KOPT-K1 (cell line): ENCODE measurements around the gene MAGEC2.

Source experiments
- H3K27ac ChIP-seq: fragments of 200-600 bp; sonication (generic); 2 replicates; pipeline ENCODE4 v1.5.1; 2016; ENCODE audit warnings: antibody characterized with exemption, mild to moderate bottlenecking, low read depth, low read length; ENCODE audit not compliant: poor library complexity, severe bottlenecking
- H3K36me3 ChIP-seq: fragments of 200-600 bp; sonication (generic); 2 replicates; pipeline ENCODE4 v1.5.1; 2017; ENCODE audit warnings: antibody characterized with exemption, mild to moderate bottlenecking, low read length, moderate library complexity; ENCODE audit not compliant: insufficient read depth
- H3K9me3 ChIP-seq: fragments of 200-600 bp; sonication (generic); 2 replicates; pipeline ENCODE4 v1.5.1; 2017; ENCODE audit warnings: antibody characterized with exemption, low read length, mild to moderate bottlenecking; ENCODE audit not compliant: insufficient read depth, poor library complexity, severe bottlenecking

The MAGEC2 gene, protein sequence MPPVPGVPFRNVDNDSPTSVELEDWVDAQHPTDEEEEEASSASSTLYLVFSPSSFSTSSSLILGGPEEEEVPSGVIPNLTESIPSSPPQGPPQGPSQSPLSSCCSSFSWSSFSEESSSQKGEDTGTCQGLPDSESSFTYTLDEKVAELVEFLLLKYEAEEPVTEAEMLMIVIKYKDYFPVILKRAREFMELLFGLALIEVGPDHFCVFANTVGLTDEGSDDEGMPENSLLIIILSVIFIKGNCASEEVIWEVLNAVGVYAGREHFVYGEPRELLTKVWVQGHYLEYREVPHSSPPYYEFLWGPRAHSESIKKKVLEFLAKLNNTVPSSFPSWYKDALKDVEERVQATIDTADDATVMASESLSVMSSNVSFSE

DNA sequence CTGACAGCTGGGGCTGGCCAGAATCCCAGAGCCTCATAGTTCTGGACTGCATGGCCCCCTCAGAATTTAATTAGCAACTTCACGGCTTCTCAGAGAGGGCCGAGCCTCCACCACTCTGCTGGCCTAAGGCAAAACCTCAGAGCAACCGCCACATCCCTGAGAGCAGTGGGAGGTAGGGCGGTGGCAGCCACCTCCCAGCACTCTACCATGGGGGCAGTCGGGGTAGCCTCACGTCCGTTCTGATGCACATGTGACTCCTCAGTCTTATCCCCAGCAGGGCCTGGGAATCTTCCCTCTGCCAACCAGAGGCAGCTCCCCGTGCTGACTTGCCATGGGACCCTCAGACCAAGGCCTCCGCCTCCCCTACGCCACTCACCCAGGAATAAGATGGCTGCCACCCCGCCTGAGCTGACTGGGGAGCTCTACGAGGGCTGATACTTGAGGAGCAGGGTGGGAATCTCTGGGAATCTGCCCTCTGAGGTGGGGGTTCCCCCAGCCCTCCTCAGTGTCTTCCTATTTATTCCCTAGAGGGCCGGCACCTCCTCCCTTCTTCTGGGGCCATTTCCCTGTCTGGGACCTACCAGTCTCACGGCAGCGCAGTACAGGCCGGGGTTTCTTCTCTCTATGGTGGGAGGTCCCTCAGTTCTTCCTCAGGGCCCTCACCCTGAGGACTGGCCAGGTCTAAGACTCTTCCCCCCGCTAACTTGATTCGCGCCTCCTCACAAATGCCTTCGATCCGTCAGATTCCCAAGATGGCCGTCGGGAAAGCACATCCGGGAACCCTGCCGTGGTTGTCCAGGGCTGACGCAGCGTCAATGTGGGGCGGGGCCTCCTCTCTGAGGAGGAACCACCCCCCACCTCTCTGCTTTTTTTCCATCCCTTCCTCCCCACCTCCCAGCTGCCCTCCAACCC, at the start of gene MAGEC2:
MAGEC2 (minus strand) TSS at position 769 of the 912 bp plus-strand sequence. CDS start 1,303 bp downstream, outside the sequence.
- H3K36me3 ChIP-seq, result no peaks in the 10 kb centered on the region
- H3K27ac ChIP-seq, result no peak within 1 kb of the TSS
- H3K9me3 ChIP-seq, result no peaks in the 10 kb centered on the region

DNA sequence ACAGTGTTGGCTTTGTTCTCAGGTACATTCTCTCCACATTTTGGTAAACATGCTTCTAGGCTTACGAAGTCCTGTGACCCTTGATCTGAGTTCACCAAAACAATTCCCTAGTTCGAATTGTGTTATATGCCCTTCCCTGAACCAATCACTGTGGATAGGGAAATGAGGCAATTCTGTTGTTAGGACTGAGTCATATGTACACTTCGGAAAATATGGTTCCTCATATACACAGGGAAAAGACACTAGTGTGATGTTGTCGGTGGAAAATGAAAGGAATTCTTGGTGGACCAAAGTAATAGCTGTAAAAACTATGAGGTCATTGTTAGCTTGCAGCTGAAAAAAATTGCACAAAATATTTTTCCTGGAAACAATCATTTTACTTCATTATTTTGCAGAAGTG, 46.6 kb upstream of the MAGEC2 start:
- Histone ChIP-seq H3K27ac (no peak overlapping the region), H3K36me3 (no peaks in the 10 kb centered on the region), H3K9me3 (no peaks in the 10 kb centered on the region)

DNA sequence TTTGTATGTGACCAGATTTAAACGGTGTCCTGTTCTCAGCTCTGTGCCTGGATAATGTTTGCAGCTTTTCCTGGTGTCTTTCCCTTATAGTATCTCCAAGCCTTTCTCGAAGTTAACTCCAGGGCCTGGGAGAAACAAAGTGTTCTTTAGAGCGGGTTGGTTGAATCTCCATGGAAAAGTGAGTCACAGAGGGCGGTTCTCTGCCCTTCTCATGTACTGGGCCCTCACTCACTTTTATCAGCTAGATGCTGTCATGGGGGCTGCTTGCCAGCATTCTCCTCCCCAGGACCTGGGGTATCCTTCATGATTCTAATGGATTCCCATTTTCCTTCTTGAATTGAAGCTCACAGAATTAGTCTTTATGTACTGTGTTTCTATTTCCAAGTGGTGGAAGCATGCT, 46.1 kb upstream of the MAGEC2 start:
- Histone ChIP-seq H3K36me3 (no peaks in the 10 kb centered on the region), H3K27ac (no peak overlapping the region), H3K9me3 (no peaks in the 10 kb centered on the region)

DNA sequence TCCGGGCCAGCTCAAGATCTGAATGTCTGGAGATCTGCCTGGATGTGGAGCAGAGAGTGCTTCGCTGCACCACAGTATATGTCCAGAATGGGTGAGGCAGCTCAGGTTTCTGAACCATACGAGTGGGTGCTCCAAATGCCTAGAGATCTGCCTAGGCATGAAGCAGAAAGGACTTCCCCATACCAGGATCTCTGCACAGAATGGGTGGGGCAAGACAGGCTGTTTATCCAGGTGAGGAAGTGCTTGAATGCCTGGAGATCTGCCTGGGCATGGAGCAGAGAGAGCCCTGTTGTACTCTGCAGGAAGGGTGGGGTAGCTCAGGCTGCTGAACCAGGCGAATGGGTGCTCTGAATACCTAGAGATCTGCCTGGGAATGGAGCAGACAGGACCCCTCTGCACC, 45.4 kb upstream of the MAGEC2 start:
- no peaks in the 10 kb centered on the region for H3K9me3 ChIP-seq
- H3K27ac ChIP-seq, result no peak overlapping the region
- no peaks in the 10 kb centered on the region for H3K36me3 ChIP-seq

DNA sequence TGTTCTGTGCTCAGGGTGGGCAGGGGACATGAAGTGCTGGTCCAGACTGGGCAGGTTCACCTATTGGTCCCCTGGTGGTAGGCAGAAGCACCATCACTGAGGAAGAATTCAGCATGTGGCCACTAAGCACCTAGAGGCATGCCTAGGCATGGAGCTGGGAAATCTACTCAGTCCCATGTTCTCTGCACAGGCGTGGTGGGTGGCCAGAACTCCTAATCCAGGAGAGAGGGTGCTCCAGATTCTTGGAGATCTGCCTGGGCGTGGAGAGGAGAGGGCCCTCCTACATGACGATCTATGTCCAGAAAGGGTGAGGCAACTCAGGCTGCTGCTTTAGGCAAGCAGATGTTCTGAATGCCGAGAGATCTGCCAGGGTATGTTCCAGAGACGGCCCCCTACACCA, 44.6 kb upstream of the MAGEC2 start:
- H3K36me3 ChIP-seq, result no peaks in the 10 kb centered on the region
- no peak overlapping the region for H3K27ac ChIP-seq
- H3K9me3 ChIP-seq, result no peaks in the 10 kb centered on the region

DNA sequence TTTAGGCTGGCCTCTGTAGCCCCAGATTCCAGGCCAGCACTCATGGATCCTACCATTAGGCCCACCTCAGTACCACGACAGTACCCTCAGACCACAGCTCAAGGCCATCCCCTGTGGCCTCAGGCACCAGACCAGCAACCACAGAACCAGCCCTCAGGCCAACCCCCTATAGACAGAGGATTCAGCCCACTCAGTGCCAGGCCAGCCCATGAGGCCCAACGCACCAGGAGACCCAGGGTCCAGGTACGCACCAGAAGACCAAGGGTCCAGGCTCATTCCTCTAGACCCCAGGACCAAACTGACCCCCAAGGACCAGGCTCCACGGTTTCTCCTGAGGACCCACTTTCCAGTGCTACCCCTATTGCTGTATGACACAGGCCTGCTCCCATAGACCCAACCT, 39.5 kb upstream of the MAGEC2 start:
- H3K36me3 ChIP-seq, result no peaks in the 10 kb centered on the region
- no peak overlapping the region for H3K27ac ChIP-seq
- no peaks in the 10 kb centered on the region for H3K9me3 ChIP-seq

DNA sequence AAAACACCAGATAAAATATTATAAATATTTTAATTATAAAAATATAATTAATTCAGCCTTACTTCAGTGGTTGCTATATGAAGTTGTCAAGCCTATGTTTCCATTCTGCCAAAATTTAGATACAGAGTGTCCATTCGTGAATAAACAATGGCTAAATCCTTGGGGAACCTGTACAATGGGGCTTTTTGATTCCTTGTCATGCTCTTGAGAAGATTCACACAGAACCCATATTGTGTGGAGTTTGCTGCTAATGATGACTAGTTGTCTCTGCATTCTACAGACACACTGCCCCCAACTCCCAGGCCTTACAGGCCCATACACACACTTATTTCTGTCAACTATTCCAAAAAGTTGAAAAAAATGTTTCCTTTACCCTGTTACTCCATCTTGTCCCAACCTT, 33.4 kb upstream of the MAGEC2 start:
- no peaks in the 10 kb centered on the region for H3K9me3 ChIP-seq
- H3K36me3 ChIP-seq, result no peaks in the 10 kb centered on the region

DNA sequence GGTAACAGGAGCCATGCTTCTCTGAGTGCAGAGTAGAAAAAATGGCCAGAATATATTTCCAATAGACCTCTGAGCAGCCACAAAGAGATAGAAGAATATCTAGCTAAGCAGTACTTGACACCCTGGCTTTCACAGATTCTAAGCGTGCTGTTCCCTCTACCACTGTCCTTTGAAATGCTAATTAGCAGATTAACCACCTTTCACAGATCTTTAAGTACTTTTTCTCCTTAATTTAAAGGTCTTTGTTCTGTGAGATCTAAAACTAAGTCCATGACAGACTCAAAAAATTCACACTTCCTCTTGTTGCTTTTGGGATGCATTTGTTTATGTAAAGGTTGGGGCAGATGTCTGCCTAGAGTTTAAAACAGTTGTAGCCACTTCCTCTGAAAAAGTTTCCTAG, 28.3 kb upstream of the MAGEC2 start:
- Histone ChIP-seq H3K36me3 (no peaks in the 10 kb centered on the region), H3K27ac (no peak overlapping the region), H3K9me3 (no peaks in the 10 kb centered on the region)

More for the DNA sequence above, 33.4 kb upstream of the MAGEC2 start:
- H3K27ac ChIP-seq, result no peak overlapping the region

DNA sequence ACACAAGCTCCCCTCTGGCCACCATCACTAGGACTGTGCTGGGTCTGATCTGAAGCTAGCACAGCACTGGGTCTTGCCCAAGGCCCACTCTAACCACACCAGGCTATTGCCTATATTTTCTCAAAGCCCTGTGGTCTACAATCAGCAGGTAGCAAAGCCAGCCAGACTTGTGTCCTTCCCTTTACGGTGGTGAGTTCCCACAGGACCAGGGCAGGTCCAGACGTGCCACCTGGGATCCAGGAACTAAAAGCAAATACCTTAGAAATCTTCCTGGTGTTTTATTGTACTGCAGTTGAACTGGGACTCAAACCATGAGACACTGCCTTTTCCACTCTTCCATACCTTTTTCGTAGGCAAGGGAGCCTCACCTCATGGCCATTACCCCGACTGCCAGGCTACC, 9.0 kb upstream of the MAGEC2 start:
- Histone ChIP-seq H3K27ac (no peak overlapping the region), H3K9me3 (no peaks in the 10 kb centered on the region), H3K36me3 (no peaks in the 10 kb centered on the region)

DNA sequence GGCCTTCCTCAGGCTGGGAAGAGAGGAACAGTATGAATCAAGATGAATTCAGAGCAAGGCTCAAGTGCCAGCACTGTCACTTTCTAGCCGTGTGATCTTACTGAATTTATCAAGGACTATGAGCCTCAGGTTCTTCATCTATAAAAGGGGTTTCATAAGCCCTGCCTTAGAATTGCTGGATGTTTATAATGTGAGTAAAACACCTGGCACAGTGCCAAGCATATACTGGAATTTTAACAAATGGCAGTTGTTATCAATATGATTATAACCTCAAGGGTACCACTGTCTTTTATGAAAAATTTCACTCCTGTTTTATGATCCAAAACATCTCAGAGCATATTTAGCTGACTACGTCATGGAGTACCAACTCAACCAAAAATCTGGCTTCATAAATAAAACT, 4.0 kb downstream of the MAGEC2 start:
- Histone ChIP-seq H3K27ac (no peak overlapping the region), H3K9me3 (no peaks in the 10 kb centered on the region), H3K36me3 (no peaks in the 10 kb centered on the region)

DNA sequence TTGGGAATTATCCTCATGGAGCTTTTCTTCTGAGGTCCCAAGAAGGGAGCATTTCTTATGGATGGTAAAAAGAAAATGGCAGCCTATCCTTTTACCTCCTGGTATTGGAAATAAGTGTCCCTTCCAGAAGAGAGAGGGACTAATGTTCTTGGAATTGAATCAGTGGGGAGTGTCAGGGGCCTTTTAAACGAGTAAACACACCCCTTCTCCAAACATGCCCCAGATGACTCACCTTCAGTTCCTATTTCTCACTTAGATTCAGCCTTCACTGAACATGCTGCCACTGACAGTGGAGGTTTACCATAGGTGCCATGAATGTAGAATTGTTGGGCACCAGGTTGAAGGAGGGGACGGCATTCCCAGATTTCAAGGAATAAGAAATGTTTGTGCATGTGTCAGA, 19.0 kb downstream of the MAGEC2 start:
- H3K9me3 ChIP-seq, result no peaks in the 10 kb centered on the region

DNA sequence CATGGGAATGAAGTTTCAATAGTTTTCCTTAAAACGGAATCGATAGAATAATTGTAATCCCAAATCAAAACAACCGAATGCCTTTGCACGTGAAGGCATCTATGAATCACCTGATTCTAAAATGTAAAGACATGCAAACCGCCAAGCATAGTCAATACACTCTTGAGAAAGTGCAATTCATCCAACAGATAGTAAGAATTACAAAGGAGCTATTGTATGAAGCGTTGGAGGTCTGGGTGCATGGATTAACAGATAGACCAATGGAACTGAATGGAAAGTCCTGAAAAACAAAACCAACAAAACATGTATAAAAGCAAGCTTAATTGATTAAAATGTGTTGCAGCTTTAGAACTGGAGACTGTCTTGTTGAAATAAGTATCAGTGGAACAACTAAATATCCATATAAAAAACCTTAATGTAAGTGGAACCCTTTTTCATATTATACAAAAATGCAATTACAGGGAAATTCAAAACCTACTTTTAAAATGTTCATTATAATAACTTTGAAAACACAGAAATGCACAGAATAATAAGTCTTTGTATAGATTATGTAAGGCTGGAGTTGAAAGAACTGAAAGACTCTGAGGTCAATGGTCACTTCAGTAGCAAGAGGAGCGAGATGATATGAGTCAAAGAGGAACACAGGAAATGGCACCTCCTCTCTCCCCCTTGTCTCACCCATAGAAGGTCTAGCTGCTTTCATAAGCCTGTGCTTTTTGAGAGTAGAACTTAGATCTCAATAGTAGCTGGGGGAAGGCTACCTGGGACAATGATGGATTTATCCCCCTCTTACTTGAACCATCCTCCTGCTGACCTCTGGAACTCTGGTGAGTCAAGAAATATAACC, 20.1 kb downstream of the MAGEC2 start:
- Histone ChIP-seq H3K27ac (no peak overlapping the region), H3K36me3 (no peaks in the 10 kb centered on the region), H3K9me3 (no peaks in the 10 kb centered on the region)

More for the DNA sequence above, 19.0 kb downstream of the MAGEC2 start:
- Histone ChIP-seq H3K36me3 (no peaks in the 10 kb centered on the region), H3K27ac (no peak overlapping the region)

DNA sequence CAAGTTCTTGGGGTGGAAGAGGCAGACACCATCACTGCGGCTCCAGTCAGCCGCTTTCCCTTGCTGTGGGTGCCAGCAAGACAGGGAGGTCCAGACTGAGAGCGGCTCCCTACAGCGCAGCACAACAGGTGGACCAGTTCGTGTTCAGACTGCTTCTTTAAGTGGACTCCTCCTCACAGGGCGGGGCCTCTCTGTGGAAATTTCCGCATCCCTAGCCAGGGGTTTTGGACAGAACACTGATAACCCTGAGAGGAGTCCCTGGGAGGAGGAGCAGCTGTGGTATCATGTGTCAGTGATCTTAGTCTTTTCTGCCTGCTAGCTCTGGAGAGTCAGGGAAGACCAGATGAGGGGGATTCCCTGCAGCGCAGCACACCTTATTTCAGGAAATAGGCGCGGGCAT, 48.5 kb downstream of the MAGEC2 start:
- no peaks in the 10 kb centered on the region for H3K9me3 ChIP-seq
- H3K36me3 ChIP-seq, result no peaks in the 10 kb centered on the region
- H3K27ac ChIP-seq, result no peak overlapping the region
